ENCODE data around the gene RGS17.

Gene RGS17

GRCh38 chr6:153086225-153086990, 44.7 kb downstream of the RGS17 start:
- intact Hi-C loops (cut with micrococcal nuclease): no loop called here
- H3K4me1 Mint-ChIP-seq (ENCODE audit: low read depth): peaks cover 16% of the 10 kb centered on the region
- H3K27me3 Mint-ChIP-seq: peaks cover 4% of the 10 kb centered on the region
- no peak overlapping the region for H3K4me3 Mint-ChIP-seq
- no peaks in the 10 kb centered on the region for H3K36me3 Mint-ChIP-seq (ENCODE audit: low read depth)
- no peak overlapping the region for H3K27ac Mint-ChIP-seq
- peaks cover 11% of the 10 kb centered on the region for H3K9me3 Mint-ChIP-seq

- Mint-ChIP-seq H3K9me3 (peaks cover 14% of the 10 kb centered on the region), H3K4me3 (no peak overlapping the region), H3K36me3 (ENCODE audit: low read depth) (no peaks in the 10 kb centered on the region), H3K4me1 (ENCODE audit: low read depth) (peaks cover 12% of the 10 kb centered on the region), H3K27ac (no peak overlapping the region), H3K27me3 (peaks cover 4% of the 10 kb centered on the region)
- intact Hi-C loops (cut with micrococcal nuclease): no loop called here
Measured at GRCh38 chr6:153085239-153085638, 45.8 kb downstream of the RGS17 start.

- intact Hi-C loops (cut with micrococcal nuclease): no loop called here
- H3K4me3 Mint-ChIP-seq: no peak overlapping the region
- H3K4me1 Mint-ChIP-seq (ENCODE audit: low read depth): peaks cover 10% of the 10 kb centered on the region
- peaks cover 4% of the 10 kb centered on the region for H3K27me3 Mint-ChIP-seq
- no peaks in the 10 kb centered on the region for H3K36me3 Mint-ChIP-seq (ENCODE audit: low read depth)
- H3K9me3 Mint-ChIP-seq: peaks cover 14% of the 10 kb centered on the region
- H3K27ac Mint-ChIP-seq: no peak overlapping the region
Measured at GRCh38 chr6:153084393-153084792, 46.7 kb downstream of the RGS17 start.

- H3K4me1 Mint-ChIP-seq (ENCODE audit: low read depth): peaks cover 10% of the 10 kb centered on the region
- intact Hi-C loops (cut with micrococcal nuclease): no loop called here
- H3K4me3 Mint-ChIP-seq: no peak overlapping the region
- H3K27me3 Mint-ChIP-seq: peaks cover 4% of the 10 kb centered on the region
- H3K27ac Mint-ChIP-seq: no peak overlapping the region
- no peaks in the 10 kb centered on the region for H3K36me3 Mint-ChIP-seq (ENCODE audit: low read depth)
- peaks cover 14% of the 10 kb centered on the region for H3K9me3 Mint-ChIP-seq
Measured at GRCh38 chr6:153083869-153084268, 47.2 kb downstream of the RGS17 start.

GRCh38 chr6:153081914-153082313, 49.2 kb downstream of the RGS17 start:
- peaks cover 4% of the 10 kb centered on the region for H3K27me3 Mint-ChIP-seq
- H3K36me3 Mint-ChIP-seq (ENCODE audit: low read depth): no peaks in the 10 kb centered on the region
- no peak overlapping the region for H3K4me3 Mint-ChIP-seq
- no peak overlapping the region for H3K27ac Mint-ChIP-seq
- H3K9me3 Mint-ChIP-seq: peaks cover 14% of the 10 kb centered on the region
- no peaks in the 10 kb centered on the region for H3K4me1 Mint-ChIP-seq (ENCODE audit: low read depth)
- intact Hi-C loops (cut with micrococcal nuclease): no loop called here

GRCh38 chr6:153076431-153076830, 54.7 kb downstream of the RGS17 start:
- Mint-ChIP-seq H3K4me1 (ENCODE audit: low read depth) (peaks cover 18% of the 10 kb centered on the region), H3K4me3 (no peak overlapping the region), H3K9me3 (peaks cover 4% of the 10 kb centered on the region), H3K36me3 (ENCODE audit: low read depth) (no peaks in the 10 kb centered on the region), H3K27me3 (no peaks in the 10 kb centered on the region), H3K27ac (no peak overlapping the region)
- intact Hi-C loops (cut with micrococcal nuclease): no loop called here

- H3K9me3 Mint-ChIP-seq: no peaks in the 10 kb centered on the region
- H3K36me3 Mint-ChIP-seq (ENCODE audit: low read depth): no peaks in the 10 kb centered on the region
- no peaks in the 10 kb centered on the region for H3K27me3 Mint-ChIP-seq
- H3K27ac Mint-ChIP-seq: no peak overlapping the region
- H3K4me1 Mint-ChIP-seq (ENCODE audit: low read depth): peaks cover 18% of the 10 kb centered on the region
- intact Hi-C loops (cut with micrococcal nuclease): no loop called here
- no peak overlapping the region for H3K4me3 Mint-ChIP-seq
Measured at GRCh38 chr6:153074761-153075160, 56.3 kb downstream of the RGS17 start.

GRCh38 chr6:153073841-153074240, 57.2 kb downstream of the RGS17 start:
- Mint-ChIP-seq H3K9me3 (no peaks in the 10 kb centered on the region), H3K27me3 (no peaks in the 10 kb centered on the region), H3K27ac (no peak overlapping the region), H3K4me1 (ENCODE audit: low read depth) (peaks cover 18% of the 10 kb centered on the region), H3K4me3 (peak overlapping the region; percentile 32), H3K36me3 (ENCODE audit: low read depth) (no peaks in the 10 kb centered on the region)
- intact Hi-C loops (cut with micrococcal nuclease): no loop called here

- no peak overlapping the region for H3K4me3 Mint-ChIP-seq
- H3K27ac Mint-ChIP-seq: no peak overlapping the region
- H3K9me3 Mint-ChIP-seq: no peaks in the 10 kb centered on the region
- H3K27me3 Mint-ChIP-seq: peaks cover 2% of the 10 kb centered on the region
- intact Hi-C loops (cut with micrococcal nuclease): no loop called here
- H3K4me1 Mint-ChIP-seq (ENCODE audit: low read depth): peaks cover 18% of the 10 kb centered on the region
- H3K36me3 Mint-ChIP-seq (ENCODE audit: low read depth): no peaks in the 10 kb centered on the region
Measured at GRCh38 chr6:153070756-153071155, 60.3 kb downstream of the RGS17 start.

- H3K9me3 Mint-ChIP-seq: no peaks in the 10 kb centered on the region
Measured at GRCh38 chr6:153069897-153070296, 61.2 kb downstream of the RGS17 start.

GRCh38 chr6:153065222-153065621, 65.9 kb downstream of the RGS17 start:
- Mint-ChIP-seq H3K27me3 (peaks cover 2% of the 10 kb centered on the region), H3K4me3 (no peak overlapping the region), H3K4me1 (ENCODE audit: low read depth) (no peaks in the 10 kb centered on the region), H3K36me3 (ENCODE audit: low read depth) (no peaks in the 10 kb centered on the region), H3K27ac (no peak overlapping the region), H3K9me3 (peaks cover 12% of the 10 kb centered on the region)
- intact Hi-C loops (cut with micrococcal nuclease): no loop called here

More at GRCh38 chr6:153069897-153070296, 61.2 kb downstream of the RGS17 start:
- Mint-ChIP-seq H3K36me3 (ENCODE audit: low read depth) (no peaks in the 10 kb centered on the region), H3K4me1 (ENCODE audit: low read depth) (peaks cover 18% of the 10 kb centered on the region), H3K27ac (no peak overlapping the region), H3K27me3 (peaks cover 2% of the 10 kb centered on the region), H3K4me3 (no peak overlapping the region)
- intact Hi-C loops (cut with micrococcal nuclease): no loop called here

GRCh38 chr6:153063936-153064335, 67.1 kb downstream of the RGS17 start:
- intact Hi-C loops (cut with micrococcal nuclease): no loop called here
- Mint-ChIP-seq H3K36me3 (ENCODE audit: low read depth) (no peaks in the 10 kb centered on the region), H3K27me3 (peaks cover 2% of the 10 kb centered on the region), H3K27ac (no peak overlapping the region), H3K4me1 (ENCODE audit: low read depth) (no peaks in the 10 kb centered on the region), H3K4me3 (no peak overlapping the region), H3K9me3 (peaks cover 12% of the 10 kb centered on the region)

- intact Hi-C loops (cut with micrococcal nuclease): no loop called here
- Mint-ChIP-seq H3K27me3 (no peaks in the 10 kb centered on the region), H3K4me3 (no peak overlapping the region), H3K9me3 (peaks cover 12% of the 10 kb centered on the region), H3K4me1 (ENCODE audit: low read depth) (no peaks in the 10 kb centered on the region), H3K36me3 (ENCODE audit: low read depth) (no peaks in the 10 kb centered on the region), H3K27ac (no peak overlapping the region)
Measured at GRCh38 chr6:153062516-153062915, 68.6 kb downstream of the RGS17 start.

GRCh38 chr6:153059757-153060156, 71.3 kb downstream of the RGS17 start:
- no peaks in the 10 kb centered on the region for H3K36me3 Mint-ChIP-seq (ENCODE audit: low read depth)
- no peak overlapping the region for H3K4me3 Mint-ChIP-seq
- no peaks in the 10 kb centered on the region for H3K27me3 Mint-ChIP-seq
- intact Hi-C loops (cut with micrococcal nuclease): no loop called here
- H3K9me3 Mint-ChIP-seq: peaks cover 12% of the 10 kb centered on the region
- no peak overlapping the region for H3K27ac Mint-ChIP-seq
- H3K4me1 Mint-ChIP-seq (ENCODE audit: low read depth): no peaks in the 10 kb centered on the region

- H3K27me3 Mint-ChIP-seq: no peaks in the 10 kb centered on the region
- peaks cover 12% of the 10 kb centered on the region for H3K9me3 Mint-ChIP-seq
- intact Hi-C loops (cut with micrococcal nuclease): no loop called here
- no peak overlapping the region for H3K4me3 Mint-ChIP-seq
- H3K36me3 Mint-ChIP-seq (ENCODE audit: low read depth): no peaks in the 10 kb centered on the region
- no peaks in the 10 kb centered on the region for H3K4me1 Mint-ChIP-seq (ENCODE audit: low read depth)
- H3K27ac Mint-ChIP-seq: no peak overlapping the region
Measured at GRCh38 chr6:153059311-153059710, 71.8 kb downstream of the RGS17 start.

Data from dendritic cell treated with granulocyte-macrophage colony-stimulating factor and Interleukin-4, amounts not matched to agents 40 ng/mL and 50 ng/mL, for 4 days (primary cell).